Measurements from ENCODE around the gene TXNIP.

TXNIP gene

DNA sequence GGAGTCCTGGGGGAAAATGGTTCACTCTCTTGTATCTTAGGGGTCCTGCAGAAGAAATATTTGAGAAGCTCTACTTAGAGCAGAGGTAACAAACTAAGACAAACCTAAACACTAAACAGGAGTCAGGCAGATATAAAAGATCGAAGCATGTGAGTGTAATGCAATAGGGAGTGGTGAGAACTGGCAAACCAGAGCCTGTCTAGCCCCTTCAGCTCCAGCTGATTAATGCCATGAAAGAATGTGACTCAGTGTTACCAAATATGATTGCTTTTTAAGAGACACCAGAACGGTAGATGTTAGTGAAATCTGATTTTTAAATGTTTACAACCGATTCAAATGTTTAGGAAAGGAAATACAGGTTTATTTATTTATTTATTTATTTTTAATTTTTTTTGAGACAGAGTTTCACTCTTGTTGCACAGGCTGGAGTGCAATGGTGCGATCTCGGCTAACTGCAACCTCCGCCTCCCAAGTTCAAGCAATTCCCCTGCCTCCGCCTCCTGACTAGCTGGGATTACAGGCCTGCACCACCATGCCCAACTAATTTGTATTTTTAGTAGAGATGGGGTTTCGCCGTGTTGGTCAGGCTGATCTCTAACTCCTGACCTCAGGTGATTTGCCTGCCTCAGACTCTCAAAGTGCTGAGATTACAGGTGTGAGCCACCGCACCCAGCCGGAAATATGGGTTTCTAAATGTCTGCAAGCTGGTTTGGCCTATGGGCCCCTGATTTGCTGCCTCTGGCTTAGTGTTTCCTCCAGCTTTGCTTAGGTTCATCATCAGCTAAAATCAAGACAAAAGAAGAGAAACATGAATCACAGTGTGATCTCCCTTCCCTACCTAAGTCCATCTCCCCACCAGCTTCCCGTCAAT, 12.2 kb downstream of the TXNIP start:
- no peak for DNase-seq

DNA sequence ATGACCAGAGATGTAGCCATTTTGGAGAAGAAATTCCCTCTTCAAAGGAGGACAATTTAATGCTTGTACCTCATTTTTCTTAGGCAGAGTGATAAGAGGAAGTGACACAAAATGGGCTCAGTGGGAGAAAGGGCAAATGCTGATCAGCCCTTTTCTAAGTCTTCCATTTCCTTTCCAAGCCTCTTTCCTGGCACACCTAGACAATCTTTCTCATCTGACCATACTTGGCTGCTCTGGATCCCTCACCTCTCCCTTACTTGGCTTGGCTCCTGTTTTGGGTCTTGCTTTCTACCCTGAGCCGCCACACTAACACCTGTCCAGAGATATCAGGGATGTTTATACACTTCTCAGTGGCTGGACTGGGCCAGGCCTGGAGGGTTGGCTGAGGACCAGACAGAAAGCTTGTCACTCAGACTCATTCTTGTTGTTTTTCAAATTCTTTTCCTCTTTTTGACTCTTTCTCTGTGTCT, 13.1 kb downstream of the TXNIP start:
- no peak for DNase-seq

DNA sequence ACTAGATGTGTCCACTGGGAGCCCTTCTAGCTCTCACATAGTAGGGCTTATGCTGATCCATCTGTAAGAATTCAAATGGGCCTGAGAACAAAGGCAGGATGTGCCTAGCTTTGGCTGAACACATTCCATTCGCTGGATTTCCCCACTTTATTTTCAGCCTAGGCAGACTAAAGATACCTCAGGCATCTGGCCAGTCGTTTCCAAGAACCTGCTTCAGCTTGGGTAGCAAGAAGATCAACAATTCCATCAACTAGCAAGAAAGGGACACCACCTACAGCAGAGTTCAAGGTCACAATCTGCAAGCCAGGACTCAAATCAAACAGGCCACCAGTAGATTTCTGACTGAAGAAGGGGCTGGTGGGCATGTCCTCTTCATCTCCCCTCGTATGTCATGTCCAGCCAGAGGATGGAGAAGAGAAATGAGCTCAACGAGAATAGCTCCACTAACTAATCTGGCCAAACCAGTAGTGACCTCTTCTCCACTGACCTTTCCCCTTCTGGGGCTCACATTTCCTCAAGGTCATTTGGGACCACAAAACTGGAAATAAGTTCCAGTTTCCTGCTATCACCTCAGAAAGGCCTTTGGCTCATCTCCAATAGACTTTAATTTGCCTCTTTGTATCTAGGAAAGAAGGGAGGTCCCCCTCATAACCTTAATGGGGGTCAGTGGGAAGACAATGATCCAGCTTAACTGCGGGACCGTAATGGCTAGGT, 14.2 kb downstream of the TXNIP start:
- DNase-seq = no peak

DNA sequence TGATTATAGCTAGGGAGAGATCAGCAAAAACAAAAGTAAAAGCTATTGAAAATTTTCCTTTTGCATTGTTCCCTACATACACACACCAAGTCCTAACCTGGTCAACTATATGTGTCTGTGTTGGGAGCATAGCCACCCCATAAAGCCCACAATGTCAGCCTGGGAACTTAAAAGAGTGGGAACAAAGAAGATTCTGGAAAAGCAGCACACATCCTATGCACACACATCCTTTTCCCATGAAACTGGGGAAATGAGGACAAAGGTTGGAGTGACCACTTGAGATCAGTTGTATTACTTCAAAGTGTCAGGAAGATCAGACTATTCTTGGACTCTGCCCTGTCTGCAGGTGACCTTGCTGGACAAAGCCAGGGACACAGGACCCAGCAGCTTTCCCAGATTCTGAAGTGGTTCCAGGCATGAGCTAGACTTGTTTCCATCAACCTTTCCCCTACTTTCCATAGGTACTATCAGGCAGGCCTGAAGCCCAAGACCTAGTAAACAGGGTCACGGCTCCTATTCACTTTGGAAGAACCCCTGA, 15.9 kb downstream of the TXNIP start:
- no peak for DNase-seq

DNA sequence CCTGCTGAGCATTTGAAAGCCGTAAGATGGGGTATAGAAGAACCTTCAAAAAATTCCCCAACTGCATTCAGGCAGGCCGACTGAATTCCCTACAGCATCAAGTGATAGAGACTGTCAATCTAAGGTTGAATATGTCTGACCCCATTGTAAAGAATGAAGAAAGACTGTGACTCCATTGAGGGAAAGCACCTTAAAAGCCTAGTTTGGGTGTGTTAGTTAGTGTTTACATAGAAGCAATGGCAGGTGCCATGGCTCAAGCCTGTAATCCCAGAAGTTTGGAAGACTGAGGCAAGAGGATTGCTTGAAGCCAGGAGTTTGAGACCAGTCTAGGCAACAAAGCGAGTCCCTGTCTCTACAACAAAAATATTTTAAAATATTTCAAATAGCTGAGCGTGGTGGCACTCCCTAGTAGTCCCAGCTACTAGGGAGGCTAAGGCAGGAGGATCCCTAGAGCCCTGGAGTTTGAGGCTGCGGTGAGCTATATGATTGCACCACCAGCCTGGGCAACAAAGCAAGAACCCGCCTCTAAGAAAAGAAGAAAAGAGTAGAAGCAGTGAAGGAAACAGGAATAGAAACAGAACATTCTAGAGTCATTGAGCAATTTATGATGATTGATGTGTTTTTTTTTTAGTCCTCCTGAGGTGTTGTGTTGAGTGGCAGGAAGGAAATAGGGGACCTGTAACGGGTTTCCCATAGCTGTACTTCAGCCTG, 16.5 kb downstream of the TXNIP start:
- DNase-seq = no peak

DNA sequence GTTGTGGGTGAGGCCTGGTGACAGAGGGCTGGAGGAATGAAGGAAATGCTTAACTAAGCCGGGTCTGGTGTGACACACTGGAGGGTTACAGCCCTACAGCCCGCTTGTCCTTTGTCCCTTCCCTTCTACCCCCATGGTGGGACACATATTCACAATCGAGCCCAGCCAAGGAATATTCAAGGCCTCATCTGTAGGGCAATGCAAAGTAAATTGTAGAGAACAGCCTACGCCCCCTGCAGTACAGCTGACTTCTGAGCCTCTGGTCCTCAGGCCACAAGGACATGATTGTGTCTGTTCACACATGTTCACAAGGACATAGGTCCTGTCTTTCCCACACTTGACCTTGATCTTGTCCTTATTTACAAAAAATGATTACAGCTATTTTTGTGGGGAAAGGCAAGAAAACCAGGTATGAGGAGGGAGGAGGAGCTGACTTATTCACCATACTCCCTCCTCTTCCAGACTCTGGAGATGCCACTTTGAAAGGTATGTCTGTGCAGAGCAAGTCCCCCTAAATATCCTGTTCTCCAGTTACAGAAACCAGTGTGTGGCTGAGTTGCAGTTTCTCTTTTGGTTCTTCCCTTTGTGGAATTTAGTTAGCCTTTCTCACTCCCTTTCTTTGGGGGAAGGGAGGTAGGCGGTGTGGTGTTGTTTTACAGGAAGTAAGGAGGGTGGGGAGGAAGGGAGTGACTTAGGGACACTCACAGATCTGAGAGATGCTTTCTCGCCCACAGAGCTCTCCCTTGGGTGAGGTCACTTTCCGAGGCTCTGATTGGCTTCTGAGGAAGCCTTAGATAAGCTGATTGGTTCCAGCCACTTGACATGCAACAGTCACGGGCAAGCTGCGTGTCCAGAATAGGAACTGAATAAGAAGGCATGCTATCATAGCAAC, 17.3 kb downstream of the TXNIP start:
- DNase-seq = peak; percentile 97

DNA sequence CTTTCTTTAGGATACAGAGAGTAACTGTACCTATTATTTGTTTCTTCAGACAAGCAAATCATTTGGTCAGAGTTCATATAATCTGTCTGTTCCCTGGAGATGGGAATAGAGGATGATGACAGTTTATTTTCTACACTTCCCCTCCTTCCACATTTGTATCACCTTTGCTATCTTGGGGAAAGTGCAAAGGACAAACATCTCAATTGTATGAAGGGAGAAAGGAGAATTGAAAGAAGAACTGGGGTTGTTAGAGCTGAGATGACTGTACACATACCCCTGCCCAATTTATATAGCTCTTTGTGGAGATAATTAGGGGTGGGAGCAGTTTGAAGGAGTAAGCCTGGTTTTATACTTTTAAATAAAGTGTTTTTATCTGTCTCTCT, 17.9 kb downstream of the TXNIP start:
- DNase-seq = no peak

DNA sequence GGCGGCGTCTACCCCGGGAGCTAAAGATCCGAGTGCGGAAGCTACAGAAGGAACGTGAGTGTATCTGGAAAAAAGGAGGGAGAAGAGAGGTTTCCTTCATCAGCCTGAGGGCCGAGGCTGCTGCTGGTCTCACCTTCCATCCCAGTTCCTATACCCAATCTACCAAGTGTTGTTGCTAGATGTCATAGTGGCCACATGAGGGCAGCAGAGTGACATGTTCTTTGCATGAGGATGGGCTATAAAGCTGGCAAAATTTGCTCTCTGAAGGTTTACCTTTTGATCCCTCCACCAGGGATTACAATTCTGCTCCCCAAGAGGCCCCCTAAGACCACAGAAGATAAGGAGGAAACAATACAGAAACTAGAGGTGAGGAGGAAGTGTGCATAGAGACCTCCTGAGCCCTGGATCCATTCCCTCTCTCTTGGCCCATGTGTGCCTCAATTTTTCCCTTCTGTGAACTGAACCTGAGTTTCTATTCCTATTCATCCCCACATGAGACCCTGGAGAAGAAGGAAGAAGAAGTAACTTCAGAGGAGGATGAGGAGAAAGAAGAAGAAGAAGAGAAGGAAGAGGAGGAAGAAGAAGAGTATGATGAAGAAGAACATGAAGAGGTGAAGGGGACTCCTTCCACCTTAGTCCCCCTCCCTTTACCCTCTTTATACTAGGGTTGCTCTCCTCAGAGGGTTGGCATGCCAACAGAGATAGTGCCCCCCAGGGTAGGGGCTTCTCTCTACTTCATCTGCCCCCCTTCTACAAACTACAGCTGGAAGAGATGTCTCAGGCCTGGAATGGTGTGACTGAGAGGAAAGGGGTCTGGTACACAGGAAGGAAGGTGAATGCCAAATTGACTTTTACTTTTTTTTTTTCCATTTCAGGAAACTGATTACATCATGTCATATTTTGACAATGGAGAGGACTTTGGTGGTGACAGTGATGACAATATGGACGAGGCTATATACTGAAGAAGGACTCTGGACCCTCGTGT, 18.6 kb downstream of the TXNIP start:
- DNase-seq = peak; percentile 78

DNA sequence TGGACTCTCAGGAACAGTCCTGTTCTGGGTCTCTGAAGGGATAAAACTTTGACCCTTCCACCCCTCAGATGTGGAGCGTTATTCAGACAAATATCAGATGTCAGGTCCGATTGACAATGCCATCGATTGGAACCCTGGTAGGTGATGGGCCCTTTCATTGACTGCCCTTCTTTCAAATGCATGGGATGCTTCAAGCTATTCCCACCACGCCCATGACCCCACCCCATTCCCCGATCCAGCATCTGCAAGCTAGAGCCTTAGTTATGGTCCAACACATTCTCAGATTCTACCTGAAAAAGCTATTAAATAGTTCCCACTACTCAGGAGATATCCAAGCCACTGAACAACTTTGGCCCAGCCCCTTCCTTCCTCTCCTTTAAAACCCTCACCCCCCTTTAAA, 19.4 kb downstream of the TXNIP start:
- DNase-seq = no peak

DNA sequence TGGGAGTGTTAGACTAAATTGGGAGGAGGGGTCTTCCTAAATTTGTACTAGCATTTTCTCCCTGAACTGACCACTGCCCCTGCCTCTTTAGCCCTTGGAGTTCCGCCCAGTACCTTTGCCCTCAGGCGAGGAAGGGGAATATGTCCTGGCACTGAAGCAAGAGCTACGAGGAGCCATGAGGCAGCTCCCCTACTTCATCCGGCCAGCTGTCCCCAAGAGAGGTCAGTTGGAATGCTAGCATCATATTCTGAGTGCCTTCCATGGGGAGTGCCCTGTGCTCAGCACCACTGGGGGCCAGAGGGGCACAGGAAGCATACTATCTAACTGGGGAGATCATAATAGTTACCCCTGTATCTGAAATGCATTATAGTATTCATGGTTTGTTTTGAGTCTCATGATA, 21.2 kb downstream of the TXNIP start:
- no peak for DNase-seq

DNA sequence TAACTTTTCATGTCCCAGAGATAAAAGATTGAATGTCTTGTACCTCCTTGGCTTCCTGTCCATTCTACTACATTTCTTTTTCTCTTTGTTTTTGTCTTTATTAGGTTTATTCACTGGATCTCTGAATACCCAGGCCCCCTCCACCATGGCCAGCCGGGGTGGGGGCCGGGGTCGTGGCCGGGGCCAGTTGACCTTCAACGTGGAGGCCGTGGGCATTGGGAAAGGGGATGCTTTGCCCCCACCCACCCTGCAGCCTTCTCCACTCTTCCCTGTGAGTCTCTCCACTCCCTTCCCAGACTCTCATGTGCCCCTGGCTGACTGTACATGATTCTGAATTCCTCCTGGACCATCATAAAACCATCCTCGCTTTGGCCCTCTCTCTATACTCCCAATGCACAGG, 21.7 kb downstream of the TXNIP start:
- no peak for DNase-seq

DNA sequence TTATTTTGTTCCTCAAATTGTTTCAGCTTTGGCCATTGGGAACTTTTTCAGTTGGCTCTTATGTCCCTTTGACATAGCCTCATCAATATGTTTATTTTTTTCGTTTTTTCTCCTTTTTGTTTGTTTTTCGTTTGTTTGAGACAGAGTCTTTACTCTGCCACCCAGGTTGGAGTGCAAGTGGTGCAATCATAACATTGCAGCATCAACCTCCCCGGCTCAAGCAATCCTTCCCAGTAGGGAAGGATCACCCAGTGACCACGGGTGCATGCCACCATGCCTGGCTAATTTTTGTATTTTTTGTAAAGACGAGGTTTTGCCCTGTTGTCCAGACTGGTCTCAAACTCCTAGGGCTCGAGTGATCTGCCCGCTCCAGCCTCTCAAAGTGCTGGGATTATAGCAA, 23.8 kb downstream of the TXNIP start:
- DNase-seq = no peak

DNA sequence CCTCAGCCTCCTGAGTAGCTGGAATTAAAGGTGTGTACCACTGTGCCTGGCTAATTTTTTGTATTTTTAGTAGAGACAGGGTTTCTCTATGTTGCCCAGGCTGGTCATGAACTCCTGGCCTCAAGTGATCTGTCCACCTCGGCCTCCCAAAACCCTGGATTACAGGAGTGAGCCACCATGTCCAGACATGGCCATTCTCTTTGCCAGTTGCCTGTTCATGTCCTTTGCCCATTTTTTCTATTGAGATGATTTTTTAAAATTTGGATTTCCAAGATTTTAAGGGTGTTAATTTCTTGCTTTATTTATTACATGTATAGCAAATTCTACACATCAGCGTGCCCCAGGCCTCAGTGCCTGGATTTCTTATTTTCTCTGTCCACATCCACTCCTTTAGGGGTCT, 29.1 kb downstream of the TXNIP start:
- DNase-seq = peak; percentile 2

DNA sequence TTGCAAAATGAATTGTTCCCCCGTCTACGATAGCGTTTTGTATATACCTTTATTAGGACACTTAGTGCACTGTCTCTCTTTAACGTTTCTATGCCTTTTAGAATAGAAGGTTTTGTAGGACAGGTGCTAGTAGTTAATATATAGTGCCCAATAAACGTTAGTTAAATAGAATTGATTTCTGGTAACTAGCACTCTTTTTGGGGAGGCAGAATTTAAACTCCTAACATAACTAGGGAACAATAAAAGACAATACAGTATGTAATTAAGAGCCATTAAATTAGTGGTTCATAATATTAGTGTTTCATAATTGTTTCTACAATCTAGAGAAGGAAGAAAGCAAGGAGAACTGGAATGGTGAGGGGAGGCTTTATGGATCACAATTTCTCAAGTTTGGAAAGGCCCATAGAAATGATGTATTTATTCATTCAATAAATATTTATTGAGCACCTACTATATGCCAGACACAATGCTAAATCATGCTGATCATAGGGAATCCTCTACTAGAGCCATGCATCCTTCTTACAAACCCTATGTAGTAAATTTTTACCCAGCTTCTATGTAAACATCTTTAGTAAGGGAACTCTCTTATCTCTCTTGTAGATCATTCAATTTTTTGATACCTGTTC, 31.1 kb downstream of the TXNIP start:
- DNase-seq = no peak

DNA sequence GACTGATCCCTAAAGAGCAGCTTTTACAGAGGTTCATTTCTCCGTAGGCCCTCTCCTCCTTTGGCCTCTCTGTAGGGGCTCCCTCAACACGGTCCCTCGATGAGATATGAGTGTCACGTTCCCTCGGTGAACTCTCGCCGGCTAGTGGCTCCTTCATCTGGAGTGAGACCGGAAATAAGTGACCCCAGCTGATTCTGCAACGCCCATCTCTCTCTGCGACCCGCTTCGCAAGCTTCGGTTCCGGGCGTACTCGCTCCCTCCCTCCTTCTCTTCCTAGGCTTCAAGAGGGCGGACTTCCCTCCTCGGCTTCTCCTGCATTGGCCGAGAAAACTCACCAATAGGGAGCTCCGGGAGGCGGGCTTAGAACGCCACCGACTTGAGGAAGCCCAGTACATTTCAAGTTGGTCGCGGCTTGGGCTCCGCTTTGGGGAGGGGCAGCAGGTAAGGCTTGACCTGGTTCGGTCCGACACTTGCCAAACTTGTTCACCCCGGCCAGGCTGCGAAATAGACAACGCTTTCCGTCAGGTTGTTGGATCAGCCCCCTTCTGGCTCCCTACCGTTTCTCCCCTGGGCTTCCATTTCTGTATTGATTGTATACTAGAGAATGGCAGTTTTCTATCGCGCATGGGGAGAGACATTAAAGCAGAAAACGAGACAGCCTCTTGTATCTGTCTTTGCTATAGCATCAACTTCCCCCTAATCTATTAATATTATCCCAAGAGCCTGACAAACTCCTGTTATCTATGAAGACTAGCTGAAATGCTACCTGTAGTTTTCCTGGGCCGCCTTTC, 31.9 kb downstream of the TXNIP start, which contains the start of the genes ANKRD34A and POLR3GL:
TSS of gene ANKRD34A (minus strand) at position 248 of the 791 bp plus-strand sequence. CDS start 2,816 bp downstream, outside the sequence.
TSS of gene POLR3GL (plus strand) at position 363 of the 791 bp plus-strand sequence. CDS start 10,176 bp downstream, outside the sequence.
- peak; percentile 98 for DNase-seq

DNA sequence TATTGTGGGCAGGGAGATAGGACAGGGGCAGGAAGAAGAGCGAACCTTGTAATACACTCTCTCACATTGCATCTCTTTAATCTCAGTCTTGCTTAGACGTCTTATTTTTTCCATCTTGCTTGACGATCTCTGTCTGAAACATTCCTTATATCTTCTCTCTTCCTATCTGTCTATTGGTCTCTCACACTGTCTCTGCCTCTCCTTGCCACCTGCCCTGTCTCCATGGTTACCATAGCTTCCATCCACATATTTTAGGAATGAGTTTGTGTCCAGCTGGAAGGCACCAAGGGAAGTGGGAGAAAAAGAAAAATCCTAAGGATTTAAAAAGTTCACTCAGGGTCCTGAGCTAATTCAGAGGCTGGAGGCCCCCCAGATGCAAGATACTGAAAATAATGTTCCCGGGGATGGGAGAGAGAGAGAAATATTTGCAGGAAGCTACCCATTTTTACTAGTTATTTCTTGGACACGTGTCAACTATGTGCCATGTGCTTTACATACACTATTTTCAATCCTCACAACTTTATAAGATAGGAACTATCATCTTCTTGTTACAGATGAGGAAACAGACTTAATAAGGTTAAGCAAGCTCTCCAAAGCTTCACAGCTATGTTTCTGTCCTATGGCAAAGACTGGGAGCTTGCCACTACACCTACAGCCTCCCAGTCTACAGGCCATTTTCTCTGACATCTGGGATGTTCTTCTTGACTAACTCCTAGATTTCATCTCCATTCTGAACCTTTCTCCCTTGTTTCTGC, 32.9 kb downstream of the TXNIP start:
- no peak for DNase-seq

DNA sequence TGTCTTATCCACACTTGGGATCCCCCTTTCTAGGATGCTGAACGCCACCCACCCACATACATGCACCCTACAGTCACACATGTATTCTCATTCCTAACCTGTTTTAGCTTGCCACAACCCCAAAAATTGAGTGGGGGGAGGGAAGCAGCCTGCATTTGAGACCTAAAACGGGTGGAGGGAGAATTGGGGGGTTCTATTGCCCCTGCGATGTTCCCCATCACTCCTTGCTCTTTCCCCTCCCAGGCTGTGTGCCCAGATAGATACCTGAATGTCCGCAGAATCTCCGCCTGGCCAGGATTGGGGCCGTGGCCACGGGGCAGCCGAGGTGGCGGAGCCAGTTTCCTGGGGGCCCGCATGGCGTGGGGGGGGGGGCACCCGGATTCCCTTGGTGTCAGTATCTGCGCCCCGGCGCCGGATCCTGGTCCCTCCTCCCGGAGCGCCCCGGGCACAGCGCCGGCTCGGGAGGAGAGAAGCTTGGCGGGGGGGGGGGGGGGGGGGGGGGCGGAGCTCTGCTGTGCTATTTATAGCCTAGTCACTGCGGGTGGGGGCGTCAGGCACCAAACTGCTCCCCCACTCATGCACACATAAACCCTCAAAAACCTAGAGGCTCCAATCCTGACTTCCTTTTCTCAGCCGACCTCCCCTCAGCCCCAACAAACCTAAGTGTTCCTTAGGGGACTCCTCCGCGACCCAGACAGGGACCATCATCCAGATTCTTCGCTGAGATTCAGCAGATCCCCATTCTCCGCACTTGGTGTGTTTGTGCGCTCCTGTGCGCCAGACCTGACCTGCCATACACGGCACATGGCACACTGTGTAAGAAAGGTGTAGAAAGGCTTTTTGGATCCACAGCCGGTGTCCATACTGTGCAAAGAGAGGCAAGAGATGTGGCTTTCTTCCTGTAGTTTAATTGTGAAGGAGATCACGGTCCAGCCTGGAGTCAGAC, 33.9 kb downstream of the TXNIP start:
- DNase-seq = no peak

Measured in islet precursor cell (in vitro differentiated cells).